Body of pancreas (tissue), 4 donors: ENCODE results near the gene CREBRF. TPM values are rescaled to one million over a fixed set of nuclear protein-coding genes. Genes with fewer than 3 reads are reported as not detected.

Source experiments
- ATAC-seq: fragments of 150-250 bp; one replicate; pipeline ENCODE4 v1.9.1; 2016
- DNase-seq, 4 donors: peaks; one replicate each; pipeline ENCODE4 v3.0.0-alpha.2; 2019
- H3K27ac ChIP-seq, 4 donors: fragments of 200-600 bp; sonication (generic); 1 replicate in 3 of 4; 2 replicates in 1 of 4; pipeline versions ENCODE4 v1.5.1 to v1.6.1; 2016 to 2019; ENCODE audit warnings: mild to moderate bottlenecking in 1 of 4, mixed read lengths in 1 of 4, moderate library complexity in 1 of 4
- H3K27me3 ChIP-seq, 2 donors: fragments of 200-600 bp; sonication (generic); one replicate each; pipeline ENCODE4 v1.6.0; 2016; ENCODE audit warnings: mild to moderate bottlenecking in 1 of 2
- H3K36me3 ChIP-seq, 2 donors: fragments of 200-600 bp; sonication (generic); replicated peaks in 1 of 2; 2 replicates each; pipeline ENCODE4 v1.5.1; 2016; ENCODE audit warnings: low read depth in 2 of 2; ENCODE audit not compliant: insufficient read depth in 1 of 2
- H3K4me1 ChIP-seq: fragments of 200-600 bp; sonication (generic); one replicate; pipeline ENCODE4 v1.6.0; 2016
- H3K4me3 ChIP-seq, 2 donors: fragments of 200-600 bp; sonication (generic); 1 replicate in 1 of 2; 2 replicates in 1 of 2; pipeline ENCODE4 v1.5.1; 2016 to 2019
- H3K9me3 ChIP-seq, 3 donors: fragments of 200-600 bp; sonication (generic); 1 replicate in 2 of 3; 2 replicates in 1 of 3; pipeline ENCODE4 v1.5.1; 2016
- POLR2A ChIP-seq, 3 donors: fragments of 450-650 bp; IDR thresholded peaks; one replicate each; pipeline ENCODE4 v1.6.1; 2016; ENCODE audit warnings: antibody characterized with exemption in 3 of 3, mild to moderate bottlenecking in 2 of 3
- WGBS, 2 donors: methylation state at CpG; one replicate each; pipeline ENCODE4 v1.1.5; 2017; 5-methylcytosine and 5-hydroxymethylcytosine counted together
- intact Hi-C: fragments of 100-400 bp; cut with DNase I; formaldehyde crosslinking; loops from one replicate; pipeline ENCODE4 v1.15.1; 2023
- total RNA-seq, 2 donors: library from RNA; depleted of rRNA; stranded (reverse); fragments of >200 nt; gene quantifications; one replicate each; pipeline ENCODE4 v1.1.0, GENCODE V29; 2016
- TF ChIP-seq, protein P1 (sequence below), 7 experiments: fragments of 450-650 bp in 4 of 7; fragments of 200-600 bp in 3 of 7; sonication (generic) in 3 of 7; IDR thresholded peaks; one replicate each; pipeline ENCODE4 v1.5.1; 2016 to 2019; ENCODE audit warnings: antibody characterized with exemption in 7 of 7

The CREBRF gene
- total RNA-seq, 2 donors from 2014 or later, result 19.7 to 37.2 TPM

DNA sequence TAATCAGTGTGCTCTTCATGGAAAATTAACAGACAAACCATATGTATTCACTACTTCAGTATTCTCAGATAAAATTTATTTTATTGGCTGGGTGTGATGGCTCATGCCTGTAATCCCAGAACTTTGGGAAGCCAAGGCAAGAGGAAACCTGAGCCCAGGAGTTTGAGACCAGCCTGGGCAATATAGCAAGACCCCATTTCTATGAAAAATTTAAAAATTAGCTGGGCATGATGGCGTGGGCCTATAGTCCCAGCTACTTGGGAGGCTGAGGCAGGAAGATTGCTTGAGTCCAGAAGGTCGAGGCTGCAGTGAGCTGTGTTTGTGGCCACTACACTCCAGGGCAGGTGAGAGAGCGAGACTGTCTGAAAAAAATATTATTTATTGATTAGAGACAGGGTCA is 23.4 kb upstream of the CREBRF start:
- intact Hi-C loops, result no loop called here
- Histone ChIP-seq H3K27me3 (no peaks in the 10 kb centered on the region), H3K9me3 (no peaks in the 10 kb centered on the region), H3K27ac (no peak overlapping the region), H3K4me1 (peaks cover 27% of the 10 kb centered on the region), H3K4me3 (no peak overlapping the region), H3K36me3 (peaks cover 0 to 2% of the 10 kb centered on the region in 2 donors)
- no peak for TF ChIP-seq POLR2A (IDR thresholded peaks at IDR 0.05)
- TF ChIP-seq, protein P1, sequence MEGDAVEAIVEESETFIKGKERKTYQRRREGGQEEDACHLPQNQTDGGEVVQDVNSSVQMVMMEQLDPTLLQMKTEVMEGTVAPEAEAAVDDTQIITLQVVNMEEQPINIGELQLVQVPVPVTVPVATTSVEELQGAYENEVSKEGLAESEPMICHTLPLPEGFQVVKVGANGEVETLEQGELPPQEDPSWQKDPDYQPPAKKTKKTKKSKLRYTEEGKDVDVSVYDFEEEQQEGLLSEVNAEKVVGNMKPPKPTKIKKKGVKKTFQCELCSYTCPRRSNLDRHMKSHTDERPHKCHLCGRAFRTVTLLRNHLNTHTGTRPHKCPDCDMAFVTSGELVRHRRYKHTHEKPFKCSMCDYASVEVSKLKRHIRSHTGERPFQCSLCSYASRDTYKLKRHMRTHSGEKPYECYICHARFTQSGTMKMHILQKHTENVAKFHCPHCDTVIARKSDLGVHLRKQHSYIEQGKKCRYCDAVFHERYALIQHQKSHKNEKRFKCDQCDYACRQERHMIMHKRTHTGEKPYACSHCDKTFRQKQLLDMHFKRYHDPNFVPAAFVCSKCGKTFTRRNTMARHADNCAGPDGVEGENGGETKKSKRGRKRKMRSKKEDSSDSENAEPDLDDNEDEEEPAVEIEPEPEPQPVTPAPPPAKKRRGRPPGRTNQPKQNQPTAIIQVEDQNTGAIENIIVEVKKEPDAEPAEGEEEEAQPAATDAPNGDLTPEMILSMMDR (IDR thresholded peaks at IDR 0.05), result no peak
- WGBS, 2 donors, result 95 to 97% methylated on average over 3 of the region's 3 CpGs
- no peak for ATAC-seq
- DNase-seq, result no peak

DNA sequence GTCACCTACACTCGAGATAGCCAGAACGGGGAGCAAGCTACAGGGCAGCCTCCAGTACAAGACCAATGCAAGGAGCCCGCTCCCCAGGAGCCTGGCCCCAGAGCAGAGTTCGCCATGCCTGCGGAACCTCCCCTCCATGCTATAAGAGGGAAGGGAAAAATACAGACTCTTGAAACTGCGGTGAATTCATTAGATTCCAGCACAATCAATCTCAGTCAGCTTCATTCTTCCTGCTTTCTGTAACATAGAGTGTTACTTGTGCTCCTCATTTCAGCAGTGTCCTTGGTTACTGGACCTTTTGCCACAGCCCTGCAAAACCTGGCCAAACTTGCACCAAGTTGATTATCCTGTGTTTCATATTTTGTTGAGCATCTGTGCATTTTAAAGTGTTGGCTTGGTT is 22.2 kb upstream of the CREBRF start:
- H3K9me3 ChIP-seq, result no peaks in the 10 kb centered on the region
- ATAC-seq, result no peak
- H3K36me3 ChIP-seq, result peaks cover 0 to 2% of the 10 kb centered on the region in 2 donors
- WGBS, 2 donors, result 65 to 77% methylated on average over 6 of the region's 6 CpGs
- H3K4me1 ChIP-seq, result peaks cover 17% of the 10 kb centered on the region
- TF ChIP-seq POLR2A (IDR thresholded peaks at IDR 0.05), result no peak
- TF ChIP-seq, protein P1 (IDR thresholded peaks at IDR 0.05), result no peak
- H3K27ac ChIP-seq, result no peak overlapping the region
- H3K27me3 ChIP-seq, result no peaks in the 10 kb centered on the region
- H3K4me3 ChIP-seq, result no peak overlapping the region
- intact Hi-C loops, result no loop called here
- no peak for DNase-seq

DNA sequence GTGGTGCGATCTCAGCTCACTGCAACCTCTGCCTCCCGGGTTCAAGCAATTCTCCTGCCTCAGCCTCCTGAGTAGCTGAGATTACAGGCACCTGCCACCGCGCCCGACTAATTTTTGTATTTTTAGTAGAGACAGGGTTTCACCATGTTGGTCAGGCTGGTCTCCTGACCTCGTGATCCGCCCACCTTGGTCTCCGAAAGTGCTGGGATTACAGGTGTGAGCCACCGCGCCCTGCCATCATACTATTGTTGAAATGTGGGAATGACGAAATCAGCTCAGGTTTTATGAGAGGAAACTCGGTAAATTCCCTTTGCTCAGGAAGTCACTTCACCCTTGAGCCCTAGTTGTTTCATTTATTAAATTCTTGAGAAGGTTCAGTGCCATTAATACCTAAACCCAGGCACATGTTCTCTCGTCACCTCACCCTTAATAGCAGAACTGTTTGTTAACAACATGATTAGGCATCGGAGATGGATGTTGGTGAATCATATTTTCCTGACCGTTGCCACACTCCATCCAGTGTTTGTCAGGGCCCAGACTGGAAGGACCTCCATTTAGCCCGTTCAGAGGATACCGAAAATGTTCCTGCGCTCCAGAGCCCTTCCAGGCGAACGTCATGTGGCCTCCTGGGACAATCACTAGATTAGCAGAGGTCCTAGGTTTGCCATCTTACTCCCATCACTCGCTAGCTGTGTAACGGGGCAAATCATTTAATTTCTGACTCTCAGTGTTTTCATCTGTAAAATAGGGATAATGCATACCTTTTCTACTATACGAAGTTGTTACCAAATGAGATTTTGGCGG is 20.0 kb upstream of the CREBRF start:
- Histone ChIP-seq H3K4me1 (no peaks in the 10 kb centered on the region), H3K27me3 (no peaks in the 10 kb centered on the region), H3K36me3 (peaks cover 0 to 2% of the 10 kb centered on the region in 2 donors), H3K27ac (peak overlapping the region in 3 of 4 donors; percentile 11 to 46 (median 24)), H3K4me3 (no peak overlapping the region), H3K9me3 (no peaks in the 10 kb centered on the region)
- TF ChIP-seq POLR2A (IDR thresholded peaks at IDR 0.05), result no peak
- TF ChIP-seq, protein P1 (IDR thresholded peaks at IDR 0.05), result no peak
- WGBS, 2 donors, result 86 to 92% methylated on average over 24 of the region's 24 CpGs
- intact Hi-C loops, result no loop called here
- ATAC-seq, result no peak
- DNase-seq, result no peak

DNA sequence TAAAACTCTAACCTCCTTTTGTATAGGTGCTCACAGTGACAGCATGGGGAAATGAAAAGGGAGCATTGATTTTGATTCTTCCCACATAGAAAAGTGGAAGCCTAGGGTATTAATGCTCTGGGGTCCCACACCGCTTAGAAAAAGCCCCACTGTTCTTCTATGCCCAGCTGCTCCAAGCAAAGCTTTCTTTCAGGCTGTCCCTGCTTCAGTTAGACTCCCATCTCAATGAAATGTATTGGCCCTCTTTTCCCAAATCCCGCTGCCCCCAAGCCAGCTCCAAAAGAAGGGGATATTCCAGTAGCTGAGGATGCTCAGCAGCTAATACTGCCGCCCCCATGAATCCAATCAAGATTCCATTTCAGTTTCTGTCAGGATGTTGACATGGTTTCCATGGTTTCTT is 17.0 kb upstream of the CREBRF start:
- intact Hi-C loops, result no loop called here
- H3K4me3 ChIP-seq, result no peak overlapping the region
- H3K36me3 ChIP-seq, result peaks cover 0 to 2% of the 10 kb centered on the region in 2 donors
- DNase-seq (peak in 1 of 4 donors; percentile 2), ATAC-seq (no peak)
- no peak overlapping the region for H3K27ac ChIP-seq
- no peaks in the 10 kb centered on the region for H3K4me1 ChIP-seq
- H3K9me3 ChIP-seq, result no peaks in the 10 kb centered on the region
- TF ChIP-seq POLR2A (IDR thresholded peaks at IDR 0.05), result no peak
- TF ChIP-seq, protein P1 (IDR thresholded peaks at IDR 0.05), result no peak
- no peaks in the 10 kb centered on the region for H3K27me3 ChIP-seq
- 89 to 98% methylated on average over 3 of the region's 3 CpGs for WGBS, 2 donors

DNA sequence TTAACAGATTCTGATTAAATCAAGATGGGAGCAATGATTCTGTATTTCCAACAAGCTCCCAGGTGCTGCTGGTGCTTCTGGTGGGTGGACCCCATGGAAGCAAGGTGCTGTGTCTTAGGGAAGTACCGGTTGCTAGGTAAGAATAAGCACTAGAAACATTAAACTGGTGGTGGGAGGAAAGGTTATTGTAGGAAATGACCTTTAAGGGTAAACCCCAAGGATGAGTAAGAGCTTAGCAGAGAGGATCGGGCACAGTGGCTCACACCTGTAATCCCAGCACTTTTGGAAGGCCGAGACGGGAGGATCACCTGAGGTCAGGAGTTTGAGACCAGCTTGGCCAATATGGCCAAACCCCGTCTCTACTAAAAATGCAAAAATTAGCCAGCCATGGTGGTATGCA is 16.2 kb upstream of the CREBRF start:
- no peak overlapping the region for H3K4me3 ChIP-seq
- ATAC-seq, result no peak
- no peaks in the 10 kb centered on the region for H3K27me3 ChIP-seq
- DNase-seq, result no peak
- H3K4me1 ChIP-seq, result peaks cover under 1% of the 10 kb centered on the region
- no peak for TF ChIP-seq POLR2A (IDR thresholded peaks at IDR 0.05)
- TF ChIP-seq, protein P1 (IDR thresholded peaks at IDR 0.05), result no peak
- WGBS, 2 donors, result 92 to 94% methylated on average over 5 of the region's 5 CpGs
- intact Hi-C loops, result no loop called here
- H3K27ac ChIP-seq, result no peak overlapping the region
- H3K9me3 ChIP-seq, result no peaks in the 10 kb centered on the region
- H3K36me3 ChIP-seq, result peaks cover 0 to 2% of the 10 kb centered on the region in 2 donors
